Measurements from ENCODE around the gene XPO6. TPM values are rescaled to one million over a fixed set of nuclear protein-coding genes. Genes with fewer than 3 reads are reported as not detected.

XPO6 gene
- total RNA-seq, 1 experiment from 2014 or later, result 124 TPM

- peaks cover 30 to 34% of the 10 kb centered on the region in 2 experiments for H3K4me1 Mint-ChIP-seq
Measured at GRCh38 chr16:28185696-28186095, 26.1 kb downstream of the XPO6 start.

More at GRCh38 chr16:28185696-28186095, 26.1 kb downstream of the XPO6 start:
- H3K27ac Mint-ChIP-seq, result no peak overlapping the region
- Histone ChIP-seq H2AK5ac (ENCODE audit: insufficient read length, low read length) (no peak overlapping the region), H3K9me3 (ENCODE audit: control insufficient read depth, low read depth, low read length) (no peaks in the 10 kb centered on the region), H3K4me2 (ENCODE audit: insufficient read depth, insufficient read length, low read length) (no peak overlapping the region), H4K5ac (ENCODE audit: insufficient read length, low read depth, low read length) (no peak overlapping the region), H4K20me1 (ENCODE audit: control insufficient read depth, insufficient read depth, insufficient read length) (no peaks in the 10 kb centered on the region), H2BK120ac (ENCODE audit: low read depth, low read length, poor library complexity, severe bottlenecking) (no peak overlapping the region), H3K23ac (ENCODE audit: insufficient read length, low read depth, low read length) (no peak overlapping the region), H3K27me3 (ENCODE audit: insufficient read depth, low read length) (no peaks in the 10 kb centered on the region), H2BK12ac (ENCODE audit: insufficient read length, low read depth, low read length) (no peak overlapping the region), H3T11ph (ENCODE audit: low read length) (no peak overlapping the region), H3K4me1 (ENCODE audit: insufficient read depth, low read length) (peaks cover 4% of the 10 kb centered on the region), H3K23me2 (ENCODE audit: insufficient read length, low read depth, low read length, poor library complexity, severe bottlenecking) (no peaks in the 10 kb centered on the region), H3K9ac (ENCODE audit: extremely low read depth, insufficient read length, low read length) (no peak overlapping the region), H3K79me1 (ENCODE audit: insufficient read depth, low read depth, low read length, poor library complexity, severe bottlenecking) (peaks cover 2% of the 10 kb centered on the region), H3K14ac (ENCODE audit: insufficient read depth, low read length) (no peak overlapping the region), H2BK5ac (ENCODE audit: insufficient read length, low read length) (no peak overlapping the region), H2AFZ (ENCODE audit: low read length) (no peak overlapping the region), H2BK20ac (ENCODE audit: low read depth, low read length, poor library complexity, severe bottlenecking) (no peak overlapping the region), H3K18ac (ENCODE audit: insufficient read length, low read depth, low read length) (no peak overlapping the region), H3K4ac (ENCODE audit: low read depth, low read length) (no peak overlapping the region), H3K56ac (ENCODE audit: insufficient read length, low read depth, low read length) (no peak overlapping the region), H3K79me2 (ENCODE audit: insufficient read depth, low read length) (peaks cover 25% of the 10 kb centered on the region; the same call in 1 of the 2 replicates), H4K91ac (ENCODE audit: insufficient read length, low read depth, low read length) (no peak overlapping the region), H4K8ac (replicated peaks; ENCODE audit: insufficient read length, low read depth, low read length) (no peak overlapping the region), H2BK15ac (ENCODE audit: low read depth, low read length) (no peak overlapping the region), H3K27ac (ENCODE audit: insufficient read length, low read depth, low read length) (no peak overlapping the region)
- H3K27me3 Mint-ChIP-seq (ENCODE audit: low read depth), result no peaks in the 10 kb centered on the region
- DNase-seq, result no peak
- WGBS (ENCODE audit: extremely low coverage, insufficient read length, low lambda C conversion rate), result no CpG with 5 or more reads among the region's 1 CpG
- TF ChIP-seq, protein P1, sequence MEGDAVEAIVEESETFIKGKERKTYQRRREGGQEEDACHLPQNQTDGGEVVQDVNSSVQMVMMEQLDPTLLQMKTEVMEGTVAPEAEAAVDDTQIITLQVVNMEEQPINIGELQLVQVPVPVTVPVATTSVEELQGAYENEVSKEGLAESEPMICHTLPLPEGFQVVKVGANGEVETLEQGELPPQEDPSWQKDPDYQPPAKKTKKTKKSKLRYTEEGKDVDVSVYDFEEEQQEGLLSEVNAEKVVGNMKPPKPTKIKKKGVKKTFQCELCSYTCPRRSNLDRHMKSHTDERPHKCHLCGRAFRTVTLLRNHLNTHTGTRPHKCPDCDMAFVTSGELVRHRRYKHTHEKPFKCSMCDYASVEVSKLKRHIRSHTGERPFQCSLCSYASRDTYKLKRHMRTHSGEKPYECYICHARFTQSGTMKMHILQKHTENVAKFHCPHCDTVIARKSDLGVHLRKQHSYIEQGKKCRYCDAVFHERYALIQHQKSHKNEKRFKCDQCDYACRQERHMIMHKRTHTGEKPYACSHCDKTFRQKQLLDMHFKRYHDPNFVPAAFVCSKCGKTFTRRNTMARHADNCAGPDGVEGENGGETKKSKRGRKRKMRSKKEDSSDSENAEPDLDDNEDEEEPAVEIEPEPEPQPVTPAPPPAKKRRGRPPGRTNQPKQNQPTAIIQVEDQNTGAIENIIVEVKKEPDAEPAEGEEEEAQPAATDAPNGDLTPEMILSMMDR (conservative IDR thresholded peaks at IDR 0.05), result no peak
- peaks cover 8 to 12% (median 12%) of the 10 kb centered on the region in 3 experiments for H3K36me3 Mint-ChIP-seq (ENCODE audit: insufficient read depth in 1 of 3, low read depth in 3 of 3)
- no peak overlapping the region for H3K4me3 Mint-ChIP-seq
- peaks cover 0 to 5% of the 10 kb centered on the region in 2 experiments; a peak in 3 of 5 replicates for H3K9me3 Mint-ChIP-seq

All from H9 (cell line).